GM12801 (cell line): ENCODE results near the gene DNAJC12.

Source experiments
- CTCF ChIP-seq: IDR thresholded peaks from one replicate; pipeline ENCODE4 v1.5.1; 2011; ENCODE audit warnings: control low read depth; ENCODE audit not compliant: insufficient read length; ENCODE audit errors: extremely low read depth

The DNAJC12 gene

GRCh38 chr10:67837541-67838314 is at the start of gene DNAJC12:
Gene DNAJC12 (minus strand): TSS chr10:67838188. CDS start chr10:67838011, 177 bp downstream.
- TF ChIP-seq CTCF = no peak

- no peak for TF ChIP-seq CTCF
These were observed 47.1 kb upstream of the DNAJC12 start for GRCh38 chr10:67884842-67885670.

DNA sequence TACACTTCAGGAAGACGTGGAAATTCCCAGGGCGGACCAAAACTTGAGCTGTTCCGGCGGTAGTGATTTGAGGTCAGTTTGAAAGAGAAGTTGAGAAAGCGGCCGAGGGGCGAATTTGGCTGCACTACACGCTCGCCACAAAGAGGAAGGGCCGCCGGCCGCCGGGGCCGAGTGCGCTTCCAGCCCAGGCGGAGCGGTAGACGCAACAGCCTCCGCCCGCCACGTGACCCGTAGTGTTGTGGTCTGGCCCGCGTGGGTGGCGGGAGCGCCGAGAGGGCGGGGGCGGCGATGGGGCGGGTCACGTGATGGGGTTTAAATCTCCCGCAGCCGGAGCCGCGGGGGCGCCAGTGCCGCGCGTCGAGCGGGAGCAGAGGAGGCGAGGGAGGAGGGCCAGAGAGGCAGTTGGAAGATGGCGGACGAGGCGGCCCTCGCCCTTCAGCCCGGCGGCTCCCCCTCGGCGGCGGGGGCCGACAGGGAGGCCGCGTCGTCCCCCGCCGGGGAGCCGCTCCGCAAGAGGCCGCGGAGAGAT is 46.4 kb upstream of the DNAJC12 start, which contains the start of gene SIRT1:
Gene SIRT1, plus strand, starts transcription at position 344 of the 529 bp plus-strand sequence. Its CDS starts 66 bp downstream, at position 410.
- TF ChIP-seq CTCF = no peak

GRCh38 chr10:67883710-67884312 is 45.8 kb upstream of the DNAJC12 start:
- TF ChIP-seq CTCF = no peak

GRCh38 chr10:67878133-67878532 is 40.1 kb upstream of the DNAJC12 start:
- no peak for TF ChIP-seq CTCF

DNA sequence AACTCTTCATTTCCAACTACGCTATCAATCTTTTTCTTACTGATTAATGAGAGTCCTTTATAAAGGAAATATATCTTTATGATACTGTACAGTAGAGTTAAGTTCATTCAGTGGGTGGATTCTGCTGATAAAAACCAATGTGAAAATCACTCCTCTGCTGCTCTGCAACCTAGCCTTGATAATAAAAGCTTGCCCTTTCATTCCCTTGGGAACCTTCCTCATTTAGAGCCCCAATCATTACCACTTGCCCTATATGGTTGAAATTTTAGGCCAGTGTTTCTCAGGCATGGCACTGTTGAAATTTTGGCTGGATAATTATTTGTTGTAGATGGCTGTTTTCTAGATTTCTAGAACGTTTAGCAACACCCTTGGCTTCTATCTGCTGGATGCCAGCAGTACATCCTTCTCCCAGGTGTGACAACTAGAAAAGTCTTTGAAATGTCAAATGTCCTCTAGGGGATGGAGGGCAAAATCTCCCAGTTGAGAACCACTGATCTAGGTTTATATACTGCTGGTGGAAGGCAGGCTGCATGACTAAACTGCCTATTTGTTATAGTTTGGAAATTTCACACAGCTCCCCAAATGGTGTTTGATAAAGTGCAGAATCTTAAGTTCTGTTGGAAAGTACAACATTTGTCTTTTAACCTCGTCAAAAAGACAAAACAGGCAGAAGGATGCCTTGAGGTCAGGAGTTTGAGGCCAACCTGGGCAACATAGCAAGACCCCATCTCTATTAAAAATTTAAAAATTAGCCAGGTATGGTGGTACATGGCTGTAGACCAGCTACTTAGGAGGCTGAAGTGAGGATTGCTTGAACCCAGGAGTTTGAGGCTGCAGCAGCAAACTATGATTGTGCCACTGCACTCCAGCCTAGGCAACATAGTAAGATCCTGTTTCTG is 37.6 kb upstream of the DNAJC12 start:
- TF ChIP-seq CTCF = no peak
